Measurements from ENCODE around the gene RAI14.

- TF ChIP-seq, protein P1, sequence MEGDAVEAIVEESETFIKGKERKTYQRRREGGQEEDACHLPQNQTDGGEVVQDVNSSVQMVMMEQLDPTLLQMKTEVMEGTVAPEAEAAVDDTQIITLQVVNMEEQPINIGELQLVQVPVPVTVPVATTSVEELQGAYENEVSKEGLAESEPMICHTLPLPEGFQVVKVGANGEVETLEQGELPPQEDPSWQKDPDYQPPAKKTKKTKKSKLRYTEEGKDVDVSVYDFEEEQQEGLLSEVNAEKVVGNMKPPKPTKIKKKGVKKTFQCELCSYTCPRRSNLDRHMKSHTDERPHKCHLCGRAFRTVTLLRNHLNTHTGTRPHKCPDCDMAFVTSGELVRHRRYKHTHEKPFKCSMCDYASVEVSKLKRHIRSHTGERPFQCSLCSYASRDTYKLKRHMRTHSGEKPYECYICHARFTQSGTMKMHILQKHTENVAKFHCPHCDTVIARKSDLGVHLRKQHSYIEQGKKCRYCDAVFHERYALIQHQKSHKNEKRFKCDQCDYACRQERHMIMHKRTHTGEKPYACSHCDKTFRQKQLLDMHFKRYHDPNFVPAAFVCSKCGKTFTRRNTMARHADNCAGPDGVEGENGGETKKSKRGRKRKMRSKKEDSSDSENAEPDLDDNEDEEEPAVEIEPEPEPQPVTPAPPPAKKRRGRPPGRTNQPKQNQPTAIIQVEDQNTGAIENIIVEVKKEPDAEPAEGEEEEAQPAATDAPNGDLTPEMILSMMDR (conservative IDR thresholded peaks at IDR 0.05), result no peak
- no peak for TF ChIP-seq EZH2 (IDR thresholded peaks at IDR 0.05; ENCODE audit: low read depth)
Observed at GRCh38 chr5:34813509-34813908, 157.4 kb downstream of the RAI14 start.
